Measurements from ENCODE around the gene SLCO2B1.

DNA sequence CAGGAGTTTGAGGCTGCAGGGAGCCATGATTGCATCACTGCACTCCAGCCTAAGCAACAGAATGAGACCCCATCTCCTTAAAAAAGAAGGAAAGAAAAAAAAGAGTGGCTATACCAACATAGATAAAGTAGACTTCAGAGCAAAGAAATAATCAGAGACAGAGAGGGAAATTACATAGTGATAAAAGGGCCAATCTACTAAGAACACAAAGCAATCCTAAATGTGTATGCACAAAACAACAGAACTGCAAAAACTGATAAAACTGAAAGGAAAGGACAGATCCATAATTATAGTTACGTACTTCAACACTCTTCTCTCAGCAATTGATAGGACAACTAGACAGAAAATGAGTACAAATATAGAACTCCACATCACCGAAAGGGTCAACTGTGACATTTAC is 36.4 kb upstream of the SLCO2B1 start:
- TF ChIP-seq, protein P1, sequence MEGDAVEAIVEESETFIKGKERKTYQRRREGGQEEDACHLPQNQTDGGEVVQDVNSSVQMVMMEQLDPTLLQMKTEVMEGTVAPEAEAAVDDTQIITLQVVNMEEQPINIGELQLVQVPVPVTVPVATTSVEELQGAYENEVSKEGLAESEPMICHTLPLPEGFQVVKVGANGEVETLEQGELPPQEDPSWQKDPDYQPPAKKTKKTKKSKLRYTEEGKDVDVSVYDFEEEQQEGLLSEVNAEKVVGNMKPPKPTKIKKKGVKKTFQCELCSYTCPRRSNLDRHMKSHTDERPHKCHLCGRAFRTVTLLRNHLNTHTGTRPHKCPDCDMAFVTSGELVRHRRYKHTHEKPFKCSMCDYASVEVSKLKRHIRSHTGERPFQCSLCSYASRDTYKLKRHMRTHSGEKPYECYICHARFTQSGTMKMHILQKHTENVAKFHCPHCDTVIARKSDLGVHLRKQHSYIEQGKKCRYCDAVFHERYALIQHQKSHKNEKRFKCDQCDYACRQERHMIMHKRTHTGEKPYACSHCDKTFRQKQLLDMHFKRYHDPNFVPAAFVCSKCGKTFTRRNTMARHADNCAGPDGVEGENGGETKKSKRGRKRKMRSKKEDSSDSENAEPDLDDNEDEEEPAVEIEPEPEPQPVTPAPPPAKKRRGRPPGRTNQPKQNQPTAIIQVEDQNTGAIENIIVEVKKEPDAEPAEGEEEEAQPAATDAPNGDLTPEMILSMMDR (conservative IDR thresholded peaks at IDR 0.05) = no peak
- no peak for TF ChIP-seq ZFX (IDR thresholded peaks at IDR 0.05)

Measured in C4-2B (cell line).